Lung microvascular endothelial cell (primary cell): ENCODE measurements around the gene PPA1. TPM values are rescaled to one million over a fixed set of nuclear protein-coding genes. Genes with fewer than 3 reads are reported as not detected.
"Not testable (repeated sequence)": the region's sequence is repeated elsewhere in the genome, so short reads cannot be mapped to it uniquely, and the experiment has no call there.

Experiments used
- DNase-seq, 2 donors: peaks; one replicate each; pipeline versions ENCODE4 v3.0.0 to v3.0.0-alpha.2; 2010; ENCODE audit warnings: low read depth in 2 of 2
- total RNA-seq: library from RNA; depleted of rRNA; stranded (reverse); fragments of >200 nt; gene quantifications from 2 replicates; pipeline ENCODE4 v1.2.1, GENCODE V29; 2014

Gene PPA1
- total RNA-seq, 1 donor from 2014 or later, result 74.8 TPM

DNA sequence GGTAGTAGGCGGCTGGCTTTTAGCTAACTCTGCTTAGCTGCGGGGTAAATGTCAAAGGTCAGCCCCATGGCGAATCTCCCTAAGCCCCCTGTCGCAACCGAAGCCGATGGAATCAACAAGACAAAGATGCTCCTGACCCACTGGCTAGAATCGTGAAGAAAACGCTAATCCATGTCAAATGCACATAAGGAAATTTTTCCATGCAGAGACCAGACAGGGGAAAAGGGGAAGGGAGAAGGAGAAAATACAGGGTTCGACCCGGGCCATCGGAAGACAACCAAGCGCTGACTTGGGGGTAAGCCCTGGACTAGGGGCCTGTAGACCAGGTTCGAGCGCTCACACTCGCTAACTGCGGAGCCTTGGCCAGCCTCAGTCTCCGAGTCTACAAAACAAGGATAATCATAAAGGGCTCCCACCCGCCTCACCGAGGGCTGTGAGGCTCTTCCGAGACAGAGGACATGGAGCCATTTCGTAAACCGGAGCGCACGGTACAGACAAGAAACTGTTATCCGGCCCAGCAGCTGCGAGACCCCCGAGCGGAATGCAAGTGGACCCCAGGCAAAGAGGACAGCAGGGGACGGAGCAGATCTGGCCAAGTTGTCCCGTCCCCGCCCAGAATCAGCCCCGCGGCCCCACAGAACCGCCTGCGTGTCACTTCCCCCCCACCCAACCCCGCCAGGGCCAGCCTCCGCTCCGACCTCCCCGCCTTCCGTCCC lies 63.4 kb downstream of the PPA1 start:
- peak; percentile 7 to 17 for DNase-seq

- DNase-seq, result no peak
Measured at GRCh38 chr10:70169011-70169410, 64.2 kb downstream of the PPA1 start.

- no peak for DNase-seq
Measured at GRCh38 chr10:70167246-70167645, 66.0 kb downstream of the PPA1 start.

DNA sequence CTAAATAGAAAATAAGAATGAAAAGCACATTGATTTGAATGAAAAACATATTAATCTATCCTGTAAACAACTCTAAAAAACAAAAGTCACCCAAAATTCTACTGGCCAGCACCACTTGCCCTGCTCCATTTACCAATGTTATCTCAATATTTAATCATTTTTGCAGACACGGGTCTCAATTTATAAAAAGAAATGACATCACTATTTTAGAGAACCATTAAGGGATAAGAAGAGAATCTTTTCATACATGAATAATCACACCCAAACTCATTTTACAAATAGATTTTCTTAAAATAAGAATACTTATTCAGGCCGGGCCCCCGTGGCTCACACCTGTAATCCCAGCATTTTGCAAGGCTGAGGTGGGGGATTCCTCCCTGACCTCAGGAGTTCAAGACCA lies 66.8 kb downstream of the PPA1 start:
- no peak for DNase-seq

DNA sequence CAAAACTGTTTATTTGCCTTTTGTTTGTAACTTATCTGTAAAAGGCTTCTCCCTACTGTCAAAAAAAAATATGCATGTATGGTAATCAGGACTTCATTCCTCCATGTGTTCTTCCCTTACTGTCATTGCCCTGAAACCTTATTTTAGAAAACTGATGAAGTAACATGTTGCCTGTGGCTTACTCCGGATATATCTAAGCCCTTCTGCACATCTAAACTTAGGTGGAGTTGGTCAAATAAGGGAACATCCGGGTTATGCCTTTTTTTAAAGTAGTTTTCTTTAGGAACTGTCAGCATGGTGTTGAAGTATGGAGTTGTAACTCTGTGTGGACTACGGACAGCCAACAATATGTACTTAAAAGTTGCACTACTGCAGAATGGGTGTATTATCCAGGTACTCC lies 69.1 kb downstream of the PPA1 start:
- DNase-seq, result no peak

GRCh38 chr10:70163448-70163847 lies 69.8 kb downstream of the PPA1 start:
- no peak for DNase-seq

GRCh38 chr10:70162892-70163201 lies 70.4 kb downstream of the PPA1 start:
- peak in 1 of 2 donors; percentile 26 for DNase-seq

GRCh38 chr10:70162151-70162891 lies 70.9 kb downstream of the PPA1 start:
- DNase-seq, result no peak

DNA sequence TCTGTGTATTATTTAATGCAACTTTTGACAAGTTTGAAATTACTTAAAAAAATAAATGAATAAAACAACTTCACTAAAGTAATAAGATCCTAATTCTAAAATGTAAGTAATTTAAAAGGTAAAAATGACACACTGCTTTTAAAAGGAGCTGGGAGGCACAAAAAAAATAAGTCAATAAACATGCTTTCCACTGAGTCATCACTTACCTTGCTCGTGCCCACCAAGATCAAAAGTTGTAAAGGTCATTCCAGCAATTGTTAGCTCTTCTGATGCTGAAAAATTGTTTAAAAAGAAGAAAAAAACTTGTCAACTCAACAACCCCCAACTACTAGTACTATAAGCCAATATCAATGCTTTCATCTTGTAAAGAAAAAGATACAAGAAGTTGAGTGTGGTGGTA lies 72.4 kb downstream of the PPA1 start:
- DNase-seq, result no peak

GRCh38 chr10:70159366-70159765 lies 73.9 kb downstream of the PPA1 start:
- not testable (repeated sequence) for DNase-seq

GRCh38 chr10:70158113-70158512 lies 75.1 kb downstream of the PPA1 start:
- DNase-seq, result no peak

DNA sequence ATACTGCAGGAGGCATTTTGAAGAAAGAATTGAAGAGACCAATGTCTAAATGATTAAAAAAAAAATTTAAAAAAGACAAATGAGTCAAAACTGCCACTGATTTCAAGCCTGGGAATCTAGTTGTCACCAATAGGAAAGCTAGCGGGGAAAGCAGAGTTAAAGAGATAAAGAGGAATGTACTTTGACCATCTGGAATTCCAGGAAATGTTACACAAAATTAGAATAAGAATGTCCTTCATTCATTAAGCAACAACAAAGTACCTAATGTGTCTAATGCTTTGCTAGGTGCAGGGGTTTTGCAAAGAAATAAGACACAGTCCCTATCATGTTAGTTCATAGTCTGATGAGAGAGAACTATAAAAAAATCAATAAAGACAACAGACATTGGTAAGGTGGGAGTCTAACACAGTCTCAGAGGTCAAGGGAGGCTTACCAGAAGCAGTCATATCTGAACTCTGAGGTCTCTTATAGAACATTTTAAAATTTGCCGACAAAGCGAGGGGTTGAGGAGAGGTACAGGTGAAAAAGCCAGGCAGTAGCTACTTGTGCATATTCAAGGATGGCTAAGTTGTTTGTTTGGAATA lies 77.9 kb downstream of the PPA1 start:
- no peak for DNase-seq

Other genes starting within 250 kb of the PPA1 start
- gene MACROH2A2, start 180.6 kb downstream of the PPA1 start, total RNA-seq, result under 0.01 TPM in 1 of 2 replicates, not detected in the other
- 0.40 and 1.3 TPM in 2 replicates for gene AIFM2, start 100.6 kb downstream of the PPA1 start, total RNA-seq
- 3.5 and 4.8 TPM in 2 replicates for gene TYSND1, start 86.7 kb downstream of the PPA1 start, total RNA-seq
- 108 and 156 TPM in 2 replicates for gene SAR1A, start 62.9 kb downstream of the PPA1 start, total RNA-seq
- gene NPFFR1, start 50.6 kb upstream of the PPA1 start, total RNA-seq, result not detected in 2 replicates
- 1.8 and 3.7 TPM in 2 replicates for gene LRRC20, start 149.2 kb upstream of the PPA1 start, total RNA-seq
- gene EIF4EBP2, start 170.7 kb upstream of the PPA1 start, total RNA-seq, result 18.7 and 22.0 TPM in 2 replicates
- not detected in 2 replicates for gene NODAL, start 208.3 kb upstream of the PPA1 start, total RNA-seq
- gene PALD1, start 245.3 kb upstream of the PPA1 start, total RNA-seq, result 112 and 120 TPM in 2 replicates